ENCODE measurements around the gene FMNL1. TPM values are rescaled to one million over a fixed set of nuclear protein-coding genes. Genes with fewer than 3 reads are reported as not detected.

The FMNL1 gene
- total RNA-seq, 1 donor from 2014 or later, result 19.4 TPM

DNA sequence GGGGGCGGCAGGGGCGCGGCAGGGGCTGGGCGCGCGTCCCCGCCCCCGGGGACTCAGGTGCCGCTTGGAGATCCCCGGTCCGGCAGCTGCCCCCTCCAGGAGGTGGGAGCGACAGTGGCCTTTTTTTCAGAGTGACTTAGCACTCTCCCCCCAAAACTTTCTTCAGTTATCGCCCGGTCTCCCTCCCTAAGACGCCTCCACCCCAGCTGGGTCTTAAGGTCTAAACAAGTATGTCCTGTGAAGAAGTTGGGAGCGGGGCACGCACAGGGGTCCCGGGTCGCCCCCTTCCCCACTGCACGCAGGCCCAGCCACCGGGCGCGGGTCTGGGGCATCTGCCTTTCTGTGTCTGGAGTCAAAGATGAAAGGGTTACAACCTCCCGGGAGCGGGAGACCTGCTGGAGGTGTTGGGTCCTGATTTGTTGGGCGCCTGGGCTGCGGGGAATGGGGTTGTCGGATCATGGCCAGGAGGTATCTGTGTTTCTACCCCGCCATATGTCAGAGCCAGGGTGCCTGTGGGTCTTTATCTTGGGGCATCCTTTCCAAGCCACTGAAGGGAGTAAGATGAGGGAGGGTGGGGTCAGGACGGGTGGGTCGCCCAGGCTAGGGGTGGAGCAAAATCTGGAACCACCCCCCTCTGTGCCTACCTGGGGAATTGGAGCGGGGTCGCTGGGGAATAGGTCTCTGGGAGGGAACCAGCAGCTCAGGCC, 757 bp downstream of the FMNL1 start:
- DNase-seq (ENCODE audit: low spot score), result no peak

GRCh38 chr17:45222996-45223538, 1.4 kb downstream of the FMNL1 start:
- no peak for DNase-seq (ENCODE audit: low spot score)

GRCh38 chr17:45223539-45224528, 2.1 kb downstream of the FMNL1 start:
- DNase-seq (ENCODE audit: low spot score), result no peak

DNA sequence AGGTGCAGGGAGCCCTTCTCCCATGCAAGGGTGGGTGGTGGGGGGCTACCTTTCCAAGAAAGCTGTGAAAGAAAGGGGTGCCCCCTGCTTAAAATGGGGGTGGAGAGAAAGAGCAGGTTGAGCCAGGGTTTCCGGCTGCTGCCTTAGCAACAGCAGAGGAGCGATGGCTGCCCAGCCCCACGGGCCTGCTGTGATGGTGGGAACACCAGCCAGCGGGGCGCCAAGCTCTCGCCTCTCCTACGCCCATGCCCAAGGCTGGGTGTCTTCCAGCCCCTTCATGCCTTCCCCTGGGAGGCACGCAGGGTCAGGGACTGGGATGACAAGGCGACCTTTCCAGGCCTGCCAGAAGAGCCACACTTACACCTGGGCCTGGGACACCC, 3.0 kb downstream of the FMNL1 start:
- no peak for DNase-seq (ENCODE audit: low spot score)

DNA sequence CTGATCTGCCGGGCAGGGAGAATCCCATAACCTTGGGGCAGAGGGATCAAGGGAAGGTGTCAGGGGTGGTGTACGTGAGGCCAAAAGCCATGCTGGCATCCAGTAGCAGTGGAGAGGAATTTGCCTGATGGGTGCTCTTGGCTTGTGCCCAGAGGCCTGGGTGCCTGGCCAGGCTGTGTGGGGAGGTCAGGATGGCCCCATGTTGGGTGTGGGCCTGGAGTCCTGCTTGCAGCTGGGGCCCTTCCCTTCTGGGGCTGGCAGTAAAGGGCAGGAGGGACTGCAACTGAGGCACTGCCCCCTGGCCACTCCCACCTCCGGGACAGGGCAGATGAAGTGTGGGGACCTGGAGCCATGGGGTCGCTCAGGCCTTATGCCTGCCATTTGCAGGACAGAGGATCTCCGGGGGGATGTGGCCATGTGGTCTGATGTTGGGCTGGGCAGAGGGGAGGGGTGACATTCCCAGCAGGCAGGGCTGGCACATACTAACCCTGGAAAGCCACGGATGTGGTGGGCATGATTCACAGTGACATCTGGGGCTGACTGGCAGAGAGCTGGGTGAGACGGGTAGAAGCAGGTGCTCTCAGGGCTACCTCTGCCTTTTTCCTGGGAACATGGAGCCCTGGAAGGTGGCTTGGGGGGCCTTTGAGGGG, 3.5 kb downstream of the FMNL1 start:
- DNase-seq (ENCODE audit: low spot score), result no peak

GRCh38 chr17:45225964-45226530, 4.4 kb downstream of the FMNL1 start:
- peak; percentile 79 for DNase-seq (ENCODE audit: low spot score)

DNA sequence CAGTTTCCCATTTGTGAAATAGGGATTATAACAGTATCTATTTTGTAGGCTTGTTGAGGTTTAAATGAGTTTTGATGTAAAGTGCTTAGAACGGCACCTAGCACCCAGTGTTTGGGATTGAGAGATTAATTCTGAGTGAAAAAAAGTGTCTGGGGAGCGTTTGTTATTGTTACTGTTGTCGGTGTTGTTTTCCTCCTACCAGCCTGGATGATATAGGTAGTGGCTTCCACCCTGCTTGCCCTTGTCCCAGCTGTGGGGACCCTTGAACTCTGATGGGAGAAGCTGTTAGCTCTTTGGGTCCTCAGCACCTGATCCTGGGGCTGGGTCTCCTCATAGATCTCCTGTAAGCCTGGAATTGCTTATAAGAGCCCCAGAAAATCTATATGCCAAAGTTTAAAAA, 4.9 kb downstream of the FMNL1 start:
- no peak for DNase-seq (ENCODE audit: low spot score)

GRCh38 chr17:45227101-45227925, 5.6 kb downstream of the FMNL1 start:
- DNase-seq (ENCODE audit: low spot score), result no peak

GRCh38 chr17:45227926-45228762, 6.5 kb downstream of the FMNL1 start:
- DNase-seq (ENCODE audit: low spot score), result no peak

- peak; percentile 83 for DNase-seq (ENCODE audit: low spot score)
Observed at GRCh38 chr17:45228763-45229539, 7.3 kb downstream of the FMNL1 start.

DNA sequence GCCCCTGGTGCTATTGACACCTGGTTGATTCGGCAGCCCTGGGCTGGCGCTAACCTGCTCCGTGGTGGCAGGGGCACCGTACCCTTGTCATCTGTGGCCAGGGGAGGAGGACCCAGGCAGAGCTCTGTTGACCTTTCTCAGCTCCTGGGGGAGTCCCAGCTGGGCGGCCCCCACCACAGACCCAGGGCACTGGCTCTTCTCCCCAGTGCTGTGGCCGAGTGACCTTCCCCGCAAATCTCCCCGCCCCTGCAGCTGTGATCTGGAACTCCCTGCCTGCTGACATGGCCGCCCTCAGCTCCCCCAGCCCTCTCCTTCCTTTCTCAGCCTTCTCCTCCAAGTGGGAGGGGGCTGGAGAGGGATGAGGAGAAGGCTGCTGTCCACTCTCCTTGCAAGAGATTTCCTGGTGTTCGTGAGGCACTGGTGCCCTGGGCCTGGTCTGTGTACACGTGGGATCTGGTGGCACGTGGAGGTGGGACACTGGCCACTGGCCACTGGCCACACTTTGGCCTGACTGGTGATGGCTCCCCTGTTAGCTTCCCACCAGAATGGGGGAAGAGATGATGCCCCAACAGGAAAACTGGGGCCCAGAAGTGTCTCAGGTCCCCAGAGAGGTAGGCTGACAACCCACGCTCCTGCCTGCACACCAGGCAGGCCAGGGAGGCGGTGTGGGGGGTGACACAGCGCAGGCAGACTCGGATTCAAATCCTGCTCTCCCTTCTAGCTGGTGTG, 8.2 kb downstream of the FMNL1 start:
- DNase-seq (ENCODE audit: low spot score), result no peak

DNA sequence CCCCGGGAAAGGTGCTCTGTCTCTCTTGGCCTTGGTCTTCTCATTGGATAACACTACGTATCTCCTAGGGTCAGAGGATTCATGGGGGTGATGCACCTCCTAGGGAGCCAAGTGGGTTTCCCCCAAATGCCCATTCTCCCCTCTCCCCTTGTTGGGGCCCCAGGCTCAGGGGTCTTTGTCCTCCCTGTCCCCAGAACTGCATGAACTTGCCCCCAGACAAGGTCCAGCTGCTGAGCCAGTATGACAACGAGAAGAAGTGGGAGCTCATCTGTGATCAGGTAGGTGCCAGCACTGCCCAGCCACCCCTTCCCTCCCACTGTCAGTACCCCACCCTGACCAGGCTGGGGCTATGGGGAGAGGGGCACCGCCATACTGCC, 8.7 kb downstream of the FMNL1 start:
- DNase-seq (ENCODE audit: low spot score), result no peak

GRCh38 chr17:45230787-45231480, 9.2 kb downstream of the FMNL1 start:
- DNase-seq (ENCODE audit: low spot score), result no peak

DNA sequence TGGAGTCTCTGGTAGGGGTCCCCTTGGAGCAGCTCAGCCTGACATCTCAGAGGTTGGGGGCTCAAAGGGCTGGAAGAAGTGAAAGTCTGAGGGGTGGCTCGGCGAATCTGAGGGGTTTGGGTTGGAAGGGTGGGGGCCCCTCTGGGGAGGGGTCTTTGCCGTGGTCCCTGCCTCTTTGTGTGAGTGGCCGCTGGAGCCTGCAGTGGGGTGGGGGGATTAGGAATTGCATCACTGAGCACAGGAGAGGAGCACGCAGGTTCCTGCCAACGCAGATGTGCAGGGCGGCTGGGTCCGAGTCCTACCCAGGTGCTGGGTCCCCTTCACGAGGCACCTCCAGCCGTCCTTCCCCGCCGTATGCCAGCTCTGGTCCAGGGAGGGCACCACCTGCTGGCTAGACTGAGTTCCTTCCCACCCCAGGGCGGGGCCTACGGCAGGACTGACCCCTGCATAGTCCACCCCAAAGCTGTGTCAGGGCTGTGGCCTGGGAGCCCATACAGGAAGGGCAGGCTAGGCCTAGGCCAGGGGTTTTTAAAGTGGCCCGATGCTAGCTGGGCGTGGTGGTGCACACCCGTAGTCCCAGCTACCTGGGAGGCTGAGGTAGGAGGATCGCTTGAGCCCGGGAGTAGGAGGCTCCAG, 9.9 kb downstream of the FMNL1 start:
- no peak for DNase-seq (ENCODE audit: low spot score)

- no peak for DNase-seq (ENCODE audit: low spot score)
Observed at GRCh38 chr17:45232514-45233422, 11.1 kb downstream of the FMNL1 start.

GRCh38 chr17:45233423-45233924, 11.8 kb downstream of the FMNL1 start:
- no peak for DNase-seq (ENCODE audit: low spot score)
